GM18951 (cell line): ENCODE data around the gene NEK2.

Experiments used
- POLR2A ChIP-seq: IDR thresholded peaks from 4 replicates; pipeline ENCODE4 v1.6.1; 2011; ENCODE audit warnings: mild to moderate bottlenecking; ENCODE audit not compliant: insufficient read length, insufficient read depth; ENCODE audit errors: extremely low read depth
- in situ Hi-C: fragments of 300-500 bp; cut with MboI; formaldehyde crosslinking; loops from one replicate; pipeline ENCODE4 v1.12.0; 2022; ENCODE audit warnings: low sequenced_read_pairs, mixed read lengths, inconsistent platforms; ENCODE audit not compliant: unreplicated experiment

Gene NEK2

GRCh38 chr1:211613108-211613947 lies 62.1 kb downstream of the NEK2 start:
- no peak for TF ChIP-seq POLR2A
- in situ Hi-C loops: no loop called here

- in situ Hi-C loops: no loop called here
- TF ChIP-seq POLR2A: no peak
Observed at GRCh38 chr1:211612786-211613107, 62.7 kb downstream of the NEK2 start.
